LNCaP clone FGC (cell line): Measurements from ENCODE around the gene KIF26A.
"Not testable (repeated sequence)": the region's sequence is repeated elsewhere in the genome, so short reads cannot be mapped to it uniquely, and the experiment has no call there.

Source experiments
- DNase-seq: peaks from one replicate; pipeline ENCODE4 v3.0.0-alpha.2; 2011; ENCODE audit warnings: low read depth
- H3K4me3 ChIP-seq: 2 replicates; pipeline ENCODE4 v1.5.1; 2011; ENCODE audit warnings: mild to moderate bottlenecking, low read depth, low read length, control low read depth
- TF ChIP-seq, protein P1 (sequence below): IDR thresholded peaks from 2 replicates; pipeline ENCODE4 v1.5.1; 2012; ENCODE audit warnings: mild to moderate bottlenecking; ENCODE audit not compliant: control insufficient read depth, insufficient read depth; ENCODE audit errors: extremely low read depth

KIF26A gene

DNA sequence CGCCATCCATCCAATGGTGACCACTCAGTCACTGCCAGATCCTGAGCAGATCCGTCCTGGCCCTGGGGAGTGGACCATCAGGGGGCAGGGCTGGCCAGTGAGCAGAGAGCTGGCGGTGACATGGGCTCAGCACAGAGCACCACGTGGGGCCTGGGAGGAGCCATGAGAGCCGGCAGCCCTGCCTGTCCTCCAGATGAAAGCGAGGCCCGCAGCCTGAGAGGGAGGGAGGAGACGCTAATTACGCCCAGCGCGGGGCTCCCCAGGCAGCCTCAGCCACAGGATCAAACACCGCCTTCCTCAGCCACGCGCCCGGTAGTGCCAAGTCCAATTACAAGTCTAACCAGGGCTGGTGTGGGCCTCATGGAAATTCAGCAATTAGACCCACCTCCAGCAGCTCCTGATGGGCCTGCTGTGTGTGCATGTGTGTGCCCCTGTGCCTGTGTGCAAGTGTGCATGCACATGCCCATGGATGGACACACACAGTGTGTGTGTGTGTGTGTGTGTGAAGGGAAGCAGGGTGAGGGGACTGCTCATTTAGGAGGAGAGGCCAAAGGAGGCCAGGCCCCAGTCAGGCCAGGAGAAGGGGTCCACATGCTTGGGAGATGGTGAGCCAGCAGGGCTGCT, 68.0 kb downstream of the KIF26A start:
- no peak overlapping the region for H3K4me3 ChIP-seq
- TF ChIP-seq, protein P1, sequence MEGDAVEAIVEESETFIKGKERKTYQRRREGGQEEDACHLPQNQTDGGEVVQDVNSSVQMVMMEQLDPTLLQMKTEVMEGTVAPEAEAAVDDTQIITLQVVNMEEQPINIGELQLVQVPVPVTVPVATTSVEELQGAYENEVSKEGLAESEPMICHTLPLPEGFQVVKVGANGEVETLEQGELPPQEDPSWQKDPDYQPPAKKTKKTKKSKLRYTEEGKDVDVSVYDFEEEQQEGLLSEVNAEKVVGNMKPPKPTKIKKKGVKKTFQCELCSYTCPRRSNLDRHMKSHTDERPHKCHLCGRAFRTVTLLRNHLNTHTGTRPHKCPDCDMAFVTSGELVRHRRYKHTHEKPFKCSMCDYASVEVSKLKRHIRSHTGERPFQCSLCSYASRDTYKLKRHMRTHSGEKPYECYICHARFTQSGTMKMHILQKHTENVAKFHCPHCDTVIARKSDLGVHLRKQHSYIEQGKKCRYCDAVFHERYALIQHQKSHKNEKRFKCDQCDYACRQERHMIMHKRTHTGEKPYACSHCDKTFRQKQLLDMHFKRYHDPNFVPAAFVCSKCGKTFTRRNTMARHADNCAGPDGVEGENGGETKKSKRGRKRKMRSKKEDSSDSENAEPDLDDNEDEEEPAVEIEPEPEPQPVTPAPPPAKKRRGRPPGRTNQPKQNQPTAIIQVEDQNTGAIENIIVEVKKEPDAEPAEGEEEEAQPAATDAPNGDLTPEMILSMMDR, result no peak
- DNase-seq, result no peak

- DNase-seq, result no peak
- H3K4me3 ChIP-seq, result no peak overlapping the region
- TF ChIP-seq, protein P1, result no peak
Observed at GRCh38 chr14:104207142-104208014, 69.0 kb downstream of the KIF26A start.

DNA sequence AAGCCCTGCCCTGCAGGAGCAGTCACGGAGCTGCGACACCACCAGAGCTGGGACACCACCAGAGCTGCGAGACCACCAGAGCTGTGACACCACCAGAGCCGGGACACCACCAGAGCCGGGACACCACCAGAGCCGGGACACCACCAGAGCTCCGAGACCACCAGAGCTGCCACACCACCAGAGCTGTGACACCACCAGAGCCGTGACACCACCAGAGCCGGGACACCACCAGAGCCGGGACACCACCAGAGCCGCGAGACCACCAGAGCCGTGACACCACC, 69.6 kb downstream of the KIF26A start:
- not testable (repeated sequence) for DNase-seq, H3K4me3 ChIP-seq

DNA sequence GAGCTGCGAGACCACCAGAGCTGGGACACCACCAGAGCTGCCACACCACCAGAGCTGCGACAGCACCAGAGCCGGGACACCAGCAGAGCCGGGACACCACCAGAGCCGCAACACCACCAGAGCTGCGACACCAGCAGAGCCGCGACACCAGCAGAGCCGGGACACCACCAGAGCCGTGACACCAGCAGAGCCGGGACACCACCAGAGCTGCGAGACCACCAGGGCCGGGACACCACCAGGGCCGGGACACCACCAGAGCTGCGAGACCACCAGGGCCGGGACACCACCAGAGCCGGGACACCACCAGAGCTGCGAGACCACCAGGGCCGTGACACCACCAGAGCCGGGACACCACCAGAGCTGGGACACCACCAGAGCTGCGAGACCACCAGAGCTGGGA, 69.9 kb downstream of the KIF26A start:
- not testable (repeated sequence) for DNase-seq, H3K4me3 ChIP-seq

GRCh38 chr14:104209071-104209470, 70.7 kb downstream of the KIF26A start:
- DNase-seq, H3K4me3 ChIP-seq: not testable (repeated sequence)

GRCh38 chr14:104209985-104210816, 71.8 kb downstream of the KIF26A start:
- no peak for DNase-seq
- TF ChIP-seq, protein P1, result no peak
- no peak overlapping the region for H3K4me3 ChIP-seq

- TF ChIP-seq, protein P1, result no peak
- no peak for DNase-seq
Observed at GRCh38 chr14:104210817-104211195, 72.4 kb downstream of the KIF26A start.

GRCh38 chr14:104211215-104211614, 72.8 kb downstream of the KIF26A start:
- TF ChIP-seq, protein P1, result no peak
- no peak for DNase-seq
- H3K4me3 ChIP-seq, result no peak overlapping the region

More at GRCh38 chr14:104210817-104211195, 72.4 kb downstream of the KIF26A start:
- no peak overlapping the region for H3K4me3 ChIP-seq
